Mesenchymal stem cell (in vitro differentiated cells and primary cell): ENCODE data around the gene BASP1.

Source experiments
- DNase-seq: peaks from one replicate; pipeline ENCODE4 v3.0.0-alpha.2; 2013
- H2AFZ ChIP-seq: one replicate; pipeline ENCODE4 v1.6.1; 2013; ENCODE audit warnings: low read depth, mild to moderate bottlenecking, control low read depth, inconsistent platforms, low read length, moderate library complexity
- H2AK5ac ChIP-seq: 2 replicates; pipeline ENCODE4 v1.6.1; 2013; ENCODE audit warnings: low read length, moderate library complexity, mild to moderate bottlenecking, inconsistent platforms; ENCODE audit not compliant: severe bottlenecking
- H2BK120ac ChIP-seq: one replicate; pipeline ENCODE4 v1.6.1; 2013; ENCODE audit warnings: low read depth, mild to moderate bottlenecking, inconsistent platforms, low read length, moderate library complexity
- H2BK12ac ChIP-seq, 2 experiments: one replicate each; pipeline ENCODE4 v1.6.1; 2013; ENCODE audit warnings: inconsistent platforms in 2 of 2, low read length in 2 of 2, mild to moderate bottlenecking in 2 of 2, moderate library complexity in 2 of 2, control low read depth in 1 of 2
- H2BK15ac ChIP-seq: one replicate; pipeline ENCODE4 v1.6.1; 2013; ENCODE audit warnings: mild to moderate bottlenecking, low read depth, inconsistent platforms; ENCODE audit not compliant: poor library complexity, severe bottlenecking
- H2BK5ac ChIP-seq: 2 replicates; pipeline ENCODE4 v1.6.1; 2013; ENCODE audit warnings: low read depth, mild to moderate bottlenecking, low read length, control low read depth, inconsistent platforms; ENCODE audit not compliant: poor library complexity, severe bottlenecking
- H3K14ac ChIP-seq, 2 experiments: one replicate each; pipeline ENCODE4 v1.6.1; 2013; ENCODE audit warnings: inconsistent platforms in 2 of 2, low read length in 2 of 2, control low read depth in 1 of 2, mild to moderate bottlenecking in 1 of 2, moderate library complexity in 1 of 2
- H3K18ac ChIP-seq, 2 experiments: one replicate each; pipeline ENCODE4 v1.6.1; 2013; ENCODE audit warnings: inconsistent platforms in 2 of 2, low read length in 2 of 2, control low read depth in 1 of 2, low read depth in 1 of 2, mild to moderate bottlenecking in 1 of 2
- H3K23ac ChIP-seq, 2 experiments: one replicate each; pipeline ENCODE4 v1.6.1; 2013; ENCODE audit warnings: inconsistent platforms in 2 of 2, low read length in 2 of 2, mild to moderate bottlenecking in 2 of 2, moderate library complexity in 2 of 2, control low read depth in 1 of 2
- H3K27ac ChIP-seq: 2 replicates; pipeline ENCODE4 v1.5.1; 2013; ENCODE audit warnings: mild to moderate bottlenecking, moderate library complexity, low read length, control low read depth, inconsistent platforms; ENCODE audit not compliant: poor library complexity, severe bottlenecking
- H3K27me3 ChIP-seq, 2 experiments: 2 replicates each; pipeline versions ENCODE4 v1.6.1 to v1.7.0; 2013; ENCODE audit warnings: low read length in 2 of 2, mild to moderate bottlenecking in 2 of 2, moderate library complexity in 2 of 2, control low read depth in 1 of 2, inconsistent platforms in 1 of 2; ENCODE audit not compliant: control insufficient read depth in 1 of 2, insufficient read depth in 1 of 2
- H3K36me3 ChIP-seq, 2 experiments: 2 replicates each; pipeline versions ENCODE4 v1.6.1 to v1.7.0; 2013; ENCODE audit warnings: low read length in 2 of 2, control low read depth in 1 of 2, inconsistent platforms in 1 of 2, low read depth in 1 of 2, mild to moderate bottlenecking in 1 of 2; ENCODE audit not compliant: insufficient read depth in 2 of 2, control insufficient read depth in 1 of 2
- H3K4ac ChIP-seq, 2 experiments: one replicate each; pipeline ENCODE4 v1.6.1; 2013; ENCODE audit warnings: inconsistent platforms in 2 of 2, low read length in 2 of 2, mild to moderate bottlenecking in 2 of 2, moderate library complexity in 2 of 2, control low read depth in 1 of 2, low read depth in 1 of 2
- H3K4me1 ChIP-seq: 2 replicates; pipeline ENCODE4 v1.6.1; 2013; ENCODE audit warnings: low read depth, low read length, control low read depth; ENCODE audit not compliant: control insufficient read depth, insufficient read depth
- H3K4me2 ChIP-seq: 2 replicates; pipeline ENCODE4 v1.6.1; 2013; ENCODE audit warnings: low read length, mild to moderate bottlenecking, inconsistent platforms; ENCODE audit not compliant: poor library complexity, severe bottlenecking
- H3K4me3 ChIP-seq, 2 experiments: 2 replicates each; pipeline versions ENCODE4 v1.5.1 to v1.7.0; 2013; ENCODE audit warnings: low read length in 2 of 2, mild to moderate bottlenecking in 2 of 2, control low read depth in 1 of 2, low read depth in 1 of 2; ENCODE audit not compliant: insufficient read depth in 1 of 2
- H3K79me1 ChIP-seq: replicated peaks from 2 replicates; pipeline ENCODE4 v1.6.1; 2013; ENCODE audit warnings: mild to moderate bottlenecking, control low read depth, low read length, inconsistent platforms; ENCODE audit not compliant: poor library complexity, severe bottlenecking
- H3K9ac ChIP-seq: 2 replicates; pipeline ENCODE4 v1.7.0; 2013; ENCODE audit warnings: mild to moderate bottlenecking, low read length, moderate library complexity
- H3K9me3 ChIP-seq: 2 replicates; pipeline ENCODE4 v1.7.0; 2013; ENCODE audit warnings: mild to moderate bottlenecking, low read length; ENCODE audit not compliant: control insufficient read depth
- H4K8ac ChIP-seq: one replicate; pipeline ENCODE4 v1.6.1; 2013; ENCODE audit warnings: inconsistent platforms, mild to moderate bottlenecking, low read length, moderate library complexity
- H4K91ac ChIP-seq: one replicate; pipeline ENCODE4 v1.6.1; 2013; ENCODE audit warnings: mild to moderate bottlenecking, low read length, inconsistent platforms
- WGBS: methylation state at CpG from one replicate; pipeline ENCODE4 v1.1.7; 2013; ENCODE audit warnings: mixed read lengths; 5-methylcytosine and 5-hydroxymethylcytosine counted together

The BASP1 gene

DNA sequence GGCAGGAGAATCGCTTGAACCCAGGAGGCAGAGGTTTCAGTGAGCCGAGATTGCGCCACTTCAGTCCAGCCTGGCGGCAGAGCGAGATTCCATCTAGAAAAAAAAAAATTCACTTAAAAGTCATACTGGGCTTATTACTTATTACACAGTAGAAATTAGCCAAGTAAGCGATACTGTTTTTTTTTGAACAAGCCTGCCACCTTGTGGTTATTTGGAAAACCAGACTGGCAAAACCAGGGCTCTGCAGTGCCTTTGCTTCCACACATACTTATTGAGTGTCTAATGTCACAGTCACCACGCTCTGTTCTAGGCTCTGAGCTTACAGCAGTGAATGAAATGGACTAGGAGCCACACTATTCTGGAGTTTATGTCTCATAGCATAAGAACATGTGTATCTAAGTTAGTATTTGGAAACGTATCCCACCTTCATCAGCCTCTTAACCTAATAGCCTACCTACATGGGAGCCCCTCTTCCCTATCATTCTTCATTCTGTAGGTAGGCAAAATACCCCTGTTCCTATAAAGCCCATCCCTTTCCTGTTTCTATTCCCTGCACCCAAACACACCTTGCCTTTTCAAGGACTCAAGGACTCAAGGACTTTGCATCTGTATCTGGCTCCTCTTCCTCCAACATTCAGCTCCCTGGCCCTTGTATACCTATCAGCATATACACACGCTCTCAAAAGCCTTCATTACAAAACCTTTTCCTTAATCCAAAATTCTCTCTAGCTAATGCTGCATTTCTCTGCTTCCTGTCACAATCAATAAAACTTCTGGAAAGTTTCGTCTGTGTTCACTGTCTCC lies 13.9 kb upstream of the BASP1 start:
- Histone ChIP-seq H3K23ac (no peak overlapping the region), H4K8ac (no peak overlapping the region), H3K79me1 (no peaks in the 10 kb centered on the region), H3K27ac (no peak overlapping the region), H4K91ac (no peak overlapping the region), H2BK12ac (no peak overlapping the region), H3K4me1 (no peaks in the 10 kb centered on the region), H2AK5ac (no peak overlapping the region), H2BK120ac (no peak overlapping the region), H3K36me3 (no peaks in the 10 kb centered on the region), H3K14ac (no peak overlapping the region), H3K9ac (peak overlapping the region; percentile 8), H3K18ac (no peak overlapping the region), H2BK15ac (no peak overlapping the region), H3K27me3 (peaks cover 0 to 10% of the 10 kb centered on the region in 2 experiments), H2AFZ (no peak overlapping the region), H3K4me3 (no peak overlapping the region), H2BK5ac (no peak overlapping the region), H3K4ac (no peak overlapping the region), H3K4me2 (no peak overlapping the region), H3K9me3 (no peaks in the 10 kb centered on the region)
- peak; percentile 80 for DNase-seq
- WGBS, result 46% methylated on average over 8 of the region's 10 CpGs

DNA sequence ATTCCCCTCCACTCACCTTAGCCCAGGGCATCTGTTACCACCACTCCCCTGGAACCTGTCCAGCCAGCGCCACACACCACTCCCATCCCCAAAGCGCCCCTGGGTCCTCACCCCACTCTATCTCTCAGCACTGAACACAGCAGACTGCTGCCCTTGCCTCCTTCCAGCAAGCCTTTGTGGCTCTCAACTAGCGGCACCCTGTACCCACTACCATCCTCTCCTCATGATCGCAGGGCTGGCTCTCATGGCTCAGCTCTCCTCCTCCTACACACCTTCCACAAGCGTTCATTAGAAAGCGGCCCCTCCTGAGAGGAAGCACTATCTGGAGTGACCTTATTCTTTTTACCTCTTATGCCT lies 13.3 kb upstream of the BASP1 start:
- Histone ChIP-seq H2AFZ (no peak overlapping the region), H3K27me3 (peaks cover 0 to 10% of the 10 kb centered on the region in 2 experiments), H2BK120ac (no peak overlapping the region), H2AK5ac (no peak overlapping the region), H3K9me3 (no peaks in the 10 kb centered on the region), H2BK5ac (no peak overlapping the region), H3K4me1 (no peaks in the 10 kb centered on the region), H4K91ac (no peak overlapping the region), H3K23ac (no peak overlapping the region), H3K18ac (no peak overlapping the region), H2BK15ac (no peak overlapping the region), H3K4ac (no peak overlapping the region), H3K4me3 (no peak overlapping the region), H3K36me3 (no peaks in the 10 kb centered on the region), H3K9ac (no peak overlapping the region), H3K27ac (no peak overlapping the region), H3K79me1 (no peaks in the 10 kb centered on the region), H3K4me2 (no peak overlapping the region), H3K14ac (no peak overlapping the region), H2BK12ac (peak overlapping the region in 1 of 2 experiments; percentile 29), H4K8ac (no peak overlapping the region)
- WGBS, result 76% methylated on average over 6 of the region's 6 CpGs
- no peak for DNase-seq

DNA sequence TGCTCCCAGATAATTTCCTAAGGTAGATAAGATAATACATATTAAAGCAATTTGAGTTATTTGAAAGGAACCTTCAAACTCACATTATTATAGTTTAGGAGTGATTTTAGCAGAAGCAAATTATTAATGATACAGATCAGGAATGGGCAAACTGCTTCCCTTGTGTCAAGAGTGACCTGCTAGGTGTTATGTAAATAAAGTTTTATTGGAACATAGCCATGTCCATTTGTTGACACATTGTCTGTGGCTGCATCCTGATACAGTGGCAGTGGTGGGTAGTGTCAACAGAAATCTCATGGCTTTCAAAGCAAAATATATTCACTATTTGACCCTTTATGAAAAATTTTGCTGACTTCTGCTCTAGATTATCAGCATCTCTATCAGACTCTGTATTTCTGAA lies 11.4 kb upstream of the BASP1 start:
- no peaks in the 10 kb centered on the region for H3K4me1 ChIP-seq
- H3K14ac ChIP-seq, result no peak overlapping the region
- H3K36me3 ChIP-seq, result no peaks in the 10 kb centered on the region
- H3K9me3 ChIP-seq, result no peaks in the 10 kb centered on the region
- no peaks in the 10 kb centered on the region for H3K79me1 ChIP-seq
- H3K27ac ChIP-seq, result no peak overlapping the region
- H3K4ac ChIP-seq, result no peak overlapping the region
- H3K4me3 ChIP-seq, result no peak overlapping the region
- no peak overlapping the region for H2BK15ac ChIP-seq
- no peak overlapping the region for H2BK12ac ChIP-seq
- no peak overlapping the region for H2AFZ ChIP-seq
- no peak for DNase-seq
- peaks cover 0 to 10% of the 10 kb centered on the region in 2 experiments for H3K27me3 ChIP-seq
- H3K18ac ChIP-seq, result no peak overlapping the region
- no peak overlapping the region for H3K23ac ChIP-seq
- H4K8ac ChIP-seq, result no peak overlapping the region
- H3K9ac ChIP-seq, result no peak overlapping the region
- no peak overlapping the region for H3K4me2 ChIP-seq
- H2AK5ac ChIP-seq, result no peak overlapping the region
- H2BK5ac ChIP-seq, result no peak overlapping the region
- H2BK120ac ChIP-seq, result no peak overlapping the region
- no peak overlapping the region for H4K91ac ChIP-seq

DNA sequence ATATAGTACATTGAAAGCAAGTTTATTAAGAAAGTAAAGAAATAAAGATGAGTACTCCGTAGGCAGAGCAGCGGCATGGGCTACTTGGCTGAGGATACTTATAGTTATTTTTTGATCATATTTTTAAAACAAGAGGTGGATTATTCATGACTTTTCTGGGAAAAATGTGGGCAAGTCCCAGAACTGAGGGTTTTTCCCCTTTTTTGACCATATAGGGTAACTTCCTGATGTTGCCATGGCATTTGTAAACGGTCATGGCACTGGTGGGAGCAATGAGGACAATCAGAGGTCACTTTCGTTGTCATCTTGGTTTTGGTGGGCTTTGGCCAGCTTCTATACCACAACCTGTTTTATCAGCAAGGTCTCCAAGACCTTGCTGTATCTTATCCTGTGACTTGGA lies 5.2 kb upstream of the BASP1 start:
- H3K4me2 ChIP-seq, result no peak overlapping the region
- 76% methylated on average over 4 of the region's 4 CpGs for WGBS

More for the DNA sequence above, 5.2 kb upstream of the BASP1 start:
- no peak overlapping the region for H3K18ac ChIP-seq
- peaks cover 6% of the 10 kb centered on the region for H3K4me1 ChIP-seq
- H2BK120ac ChIP-seq, result no peak overlapping the region
- H3K9ac ChIP-seq, result no peak overlapping the region
- no peak overlapping the region for H3K23ac ChIP-seq
- no peaks in the 10 kb centered on the region for H3K27me3 ChIP-seq
- no peak overlapping the region for H3K27ac ChIP-seq
- no peak overlapping the region for H3K14ac ChIP-seq
- no peak overlapping the region for H4K8ac ChIP-seq
- no peak overlapping the region for H2AFZ ChIP-seq
- H2BK12ac ChIP-seq, result no peak overlapping the region
- no peak overlapping the region for H3K4me3 ChIP-seq
- no peaks in the 10 kb centered on the region for H3K9me3 ChIP-seq
- H3K79me1 ChIP-seq, result peaks cover 4% of the 10 kb centered on the region
- H2BK5ac ChIP-seq, result no peak overlapping the region
- H3K36me3 ChIP-seq, result no peaks in the 10 kb centered on the region
- H4K91ac ChIP-seq, result no peak overlapping the region
- DNase-seq, result no peak
- no peak overlapping the region for H2AK5ac ChIP-seq
- H2BK15ac ChIP-seq, result no peak overlapping the region
- no peak overlapping the region for H3K4ac ChIP-seq
